Measurements from ENCODE around the gene SERTM2.

SERTM2 gene

DNA sequence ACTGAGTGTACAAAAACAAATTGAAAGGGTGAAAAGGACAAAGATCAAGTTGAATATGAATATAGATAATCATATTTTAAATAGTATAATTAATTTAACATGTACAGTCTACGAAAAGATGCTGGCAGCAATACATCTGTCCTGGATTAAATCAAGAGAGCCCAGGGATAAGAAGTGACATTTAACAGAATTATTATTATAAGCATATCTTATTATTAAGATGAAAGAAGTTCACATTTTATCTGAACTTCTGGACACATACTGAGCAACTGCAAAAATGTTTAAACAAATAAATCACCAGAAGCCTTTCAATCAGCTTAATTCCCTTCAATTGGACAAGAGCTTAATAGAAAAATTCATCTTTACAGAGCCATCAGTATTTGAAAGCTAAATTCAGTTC, 50.4 kb downstream of the SERTM2 start:
- no peak for DNase-seq

DNA sequence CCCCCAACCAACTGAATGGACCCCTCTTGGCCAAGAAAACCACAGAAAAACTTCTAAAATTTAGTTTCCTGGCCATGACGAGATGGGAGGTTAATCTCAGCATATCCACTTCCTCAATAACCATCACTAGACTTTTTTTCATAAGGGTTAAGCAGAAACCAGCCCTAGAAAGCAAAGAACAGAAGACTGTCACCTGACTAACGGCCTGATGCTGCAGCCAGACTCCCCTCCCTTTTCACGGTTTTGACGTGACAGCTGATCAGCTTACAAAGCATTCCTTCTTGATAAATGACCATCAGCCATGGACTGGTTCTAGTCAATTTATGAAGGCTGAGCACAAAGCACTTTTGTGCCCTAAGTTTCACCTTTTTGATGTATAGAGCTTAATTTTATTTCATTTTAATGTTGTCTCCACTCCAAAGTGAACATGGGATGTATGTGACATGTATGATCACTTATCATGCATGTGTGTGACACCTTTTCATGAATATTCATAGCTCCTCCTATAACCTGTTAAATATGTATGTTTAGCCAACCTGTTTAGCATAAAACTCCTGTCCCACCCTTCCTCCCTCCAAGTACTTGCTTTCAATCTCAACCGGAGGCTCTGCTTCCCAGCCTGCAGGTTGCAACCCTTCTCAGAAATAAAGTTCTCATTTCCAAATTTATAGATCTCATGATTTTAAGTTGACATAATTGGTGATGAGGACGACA, 56.3 kb downstream of the SERTM2 start:
- DNase-seq = no peak

DNA sequence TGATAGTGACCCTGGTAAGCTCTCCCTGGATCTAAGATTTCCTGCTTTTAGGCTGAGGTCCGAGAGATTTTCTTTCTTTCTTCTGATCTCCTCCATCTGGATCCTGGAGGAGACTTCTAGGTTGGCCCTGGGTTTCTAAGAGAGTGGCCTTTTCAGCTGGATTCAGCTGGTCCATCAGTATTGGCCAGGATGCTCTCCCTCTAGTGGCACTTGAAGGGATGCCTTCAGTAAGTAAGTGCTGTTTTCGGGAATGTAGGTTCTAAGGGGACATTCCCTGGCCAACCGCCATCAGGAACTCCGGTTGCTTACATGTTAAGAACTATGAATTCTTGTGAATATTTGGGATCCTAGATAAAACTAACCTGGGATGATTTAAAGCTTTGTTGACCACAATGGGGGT, 56.9 kb downstream of the SERTM2 start:
- DNase-seq = no peak

DNA sequence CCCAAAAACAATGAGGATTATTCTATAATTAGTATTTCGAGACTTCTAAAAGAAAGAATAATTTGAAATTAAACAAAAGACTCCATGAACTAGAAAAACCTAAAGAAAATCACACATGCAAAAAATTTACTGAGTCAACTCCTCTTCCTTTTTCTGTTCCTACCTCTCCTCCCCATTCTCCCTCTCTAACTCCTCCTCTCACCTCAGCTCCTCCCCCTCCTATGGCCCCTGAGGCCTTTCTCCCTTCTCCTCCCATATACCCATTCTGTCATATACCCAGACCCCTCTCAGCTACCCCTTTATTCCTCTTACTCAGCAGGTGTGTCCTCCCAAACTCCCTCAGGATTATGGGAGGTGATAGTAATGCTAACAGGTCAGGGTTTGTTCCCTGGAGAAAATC, 57.4 kb downstream of the SERTM2 start:
- DNase-seq = no peak

Data from stimulated activated CD4-positive, alpha-beta T cell treated with anti-CD3 and anti-CD28 coated beads, Interleukin-4, amount 100 ng/mL, for 4 hours (primary cell).